DND-41 (cell line): ENCODE results near the gene SPTLC3.

ENCODE experiments used
- ATAC-seq: fragments of 200-7000 bp; cut with Tn5 transposase; 3 replicates; pipeline ENCODE4 v1.9.1; 2021; ENCODE audit warnings: low read depth; ENCODE audit not compliant: insufficient read depth
- DNase-seq: peaks from one replicate; pipeline ENCODE4 v3.0.0-alpha.2; 2020
- H2AFZ ChIP-seq: 2 replicates; pipeline ENCODE4 v1.6.0; 2012; ENCODE audit warnings: low read depth, low read length
- H3K27ac ChIP-seq: 2 replicates; pipeline ENCODE4 v1.5.1; 2012; ENCODE audit warnings: low read length, inconsistent platforms
- H3K27me3 ChIP-seq: fragments of 200-600 bp; sonication (generic); 2 replicates; pipeline ENCODE4 v1.6.0; 2012; ENCODE audit warnings: low read length, mild to moderate bottlenecking, inconsistent platforms; ENCODE audit not compliant: insufficient read depth, poor library complexity
- H3K36me3 ChIP-seq: 2 replicates; pipeline ENCODE4 v1.5.1; 2012; ENCODE audit warnings: low read length, inconsistent platforms; ENCODE audit not compliant: insufficient read depth
- H3K4me1 ChIP-seq: 2 replicates; pipeline ENCODE4 v1.5.1; 2012; ENCODE audit warnings: mild to moderate bottlenecking, low read length; ENCODE audit not compliant: insufficient read depth
- H3K4me2 ChIP-seq: 2 replicates; pipeline ENCODE4 v1.6.0; 2012; ENCODE audit warnings: mild to moderate bottlenecking, moderate library complexity, low read length, inconsistent platforms; ENCODE audit not compliant: insufficient read depth
- H3K4me3 ChIP-seq, 2 experiments: fragments of 200-600 bp in 1 of 2; shearing (Covaris generic) in 1 of 2; 2 replicates each; pipeline ENCODE4 v1.5.1; 2012 to 2016; ENCODE audit warnings: inconsistent platforms in 2 of 2, low read length in 2 of 2, mild to moderate bottlenecking in 2 of 2, low read depth in 1 of 2, moderate library complexity in 1 of 2
- H3K79me2 ChIP-seq: 2 replicates; pipeline ENCODE4 v1.6.0; 2012; ENCODE audit warnings: low read length, inconsistent platforms; ENCODE audit not compliant: insufficient read depth
- H3K9ac ChIP-seq: 2 replicates; pipeline ENCODE4 v1.6.0; 2012; ENCODE audit warnings: low read depth, mild to moderate bottlenecking, inconsistent platforms, low read length, moderate library complexity
- H3K9me3 ChIP-seq: 2 replicates; pipeline ENCODE4 v1.5.1; 2012; ENCODE audit warnings: low read length, moderate library complexity, mild to moderate bottlenecking, inconsistent platforms; ENCODE audit not compliant: insufficient read depth, severe bottlenecking
- H4K20me1 ChIP-seq: 2 replicates; pipeline ENCODE4 v1.6.0; 2012; ENCODE audit warnings: low read length; ENCODE audit not compliant: insufficient read depth
- EZH2 ChIP-seq: IDR thresholded peaks from 3 replicates; pipeline ENCODE4 v1.6.1; 2012; ENCODE audit warnings: borderline replicate concordance, low read depth, mild to moderate bottlenecking, moderate library complexity, low read length, inconsistent platforms; ENCODE audit not compliant: severe bottlenecking
- TF ChIP-seq, protein P1 (sequence below): IDR thresholded peaks from 2 replicates; pipeline ENCODE4 v1.5.1; 2012; ENCODE audit warnings: borderline replicate concordance, low read length, moderate library complexity, mild to moderate bottlenecking; ENCODE audit not compliant: poor library complexity, severe bottlenecking; ENCODE audit errors: extremely low read depth

Gene SPTLC3

DNA sequence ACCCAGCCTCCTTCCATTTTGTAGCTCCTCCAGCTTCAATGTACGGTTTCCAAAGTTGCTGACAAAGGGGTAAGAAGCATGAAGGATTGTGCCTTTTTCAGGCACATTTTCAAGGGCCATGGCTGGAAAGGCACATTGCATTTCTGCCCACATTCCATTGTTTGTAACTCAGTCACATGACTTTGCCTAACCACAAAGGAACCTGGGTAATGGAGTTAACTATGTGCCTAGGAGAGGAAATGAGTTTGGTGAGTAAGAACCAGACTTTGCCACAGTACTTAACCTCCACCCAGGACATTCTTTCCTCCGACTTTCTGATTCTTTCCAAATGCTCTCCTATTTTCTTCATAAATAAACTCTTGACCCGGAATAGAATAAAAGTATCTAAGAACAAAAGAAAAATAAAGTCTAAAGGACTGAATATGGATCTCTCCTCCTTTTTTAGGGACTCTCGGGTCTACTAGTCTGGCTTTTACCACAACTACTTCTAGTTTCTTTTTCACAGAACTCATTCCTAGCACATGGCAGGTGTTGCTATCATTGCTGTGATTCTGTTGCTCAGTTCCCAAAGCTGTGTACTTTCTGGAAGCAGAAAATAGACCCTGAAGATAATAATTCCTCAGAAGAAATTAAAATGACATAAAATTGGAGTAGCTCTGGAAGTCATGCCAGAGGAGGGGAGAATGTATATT is 130.8 kb downstream of the SPTLC3 start:
- no peak for TF ChIP-seq EZH2
- TF ChIP-seq, protein P1, sequence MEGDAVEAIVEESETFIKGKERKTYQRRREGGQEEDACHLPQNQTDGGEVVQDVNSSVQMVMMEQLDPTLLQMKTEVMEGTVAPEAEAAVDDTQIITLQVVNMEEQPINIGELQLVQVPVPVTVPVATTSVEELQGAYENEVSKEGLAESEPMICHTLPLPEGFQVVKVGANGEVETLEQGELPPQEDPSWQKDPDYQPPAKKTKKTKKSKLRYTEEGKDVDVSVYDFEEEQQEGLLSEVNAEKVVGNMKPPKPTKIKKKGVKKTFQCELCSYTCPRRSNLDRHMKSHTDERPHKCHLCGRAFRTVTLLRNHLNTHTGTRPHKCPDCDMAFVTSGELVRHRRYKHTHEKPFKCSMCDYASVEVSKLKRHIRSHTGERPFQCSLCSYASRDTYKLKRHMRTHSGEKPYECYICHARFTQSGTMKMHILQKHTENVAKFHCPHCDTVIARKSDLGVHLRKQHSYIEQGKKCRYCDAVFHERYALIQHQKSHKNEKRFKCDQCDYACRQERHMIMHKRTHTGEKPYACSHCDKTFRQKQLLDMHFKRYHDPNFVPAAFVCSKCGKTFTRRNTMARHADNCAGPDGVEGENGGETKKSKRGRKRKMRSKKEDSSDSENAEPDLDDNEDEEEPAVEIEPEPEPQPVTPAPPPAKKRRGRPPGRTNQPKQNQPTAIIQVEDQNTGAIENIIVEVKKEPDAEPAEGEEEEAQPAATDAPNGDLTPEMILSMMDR = no peak
- Histone ChIP-seq H4K20me1 (no peaks in the 10 kb centered on the region), H3K36me3 (no peaks in the 10 kb centered on the region), H3K4me3 (no peak overlapping the region), H3K27ac (no peak overlapping the region), H3K4me2 (no peak overlapping the region), H3K9me3 (no peaks in the 10 kb centered on the region), H2AFZ (peak overlapping the region; percentile 44), H3K4me1 (peaks cover 18% of the 10 kb centered on the region), H3K27me3 (no peaks in the 10 kb centered on the region), H3K9ac (no peak overlapping the region), H3K79me2 (no peaks in the 10 kb centered on the region)
- no peak for DNase-seq
- ATAC-seq = peak; percentile 58; the same call in 1 of the 3 replicates

DNA sequence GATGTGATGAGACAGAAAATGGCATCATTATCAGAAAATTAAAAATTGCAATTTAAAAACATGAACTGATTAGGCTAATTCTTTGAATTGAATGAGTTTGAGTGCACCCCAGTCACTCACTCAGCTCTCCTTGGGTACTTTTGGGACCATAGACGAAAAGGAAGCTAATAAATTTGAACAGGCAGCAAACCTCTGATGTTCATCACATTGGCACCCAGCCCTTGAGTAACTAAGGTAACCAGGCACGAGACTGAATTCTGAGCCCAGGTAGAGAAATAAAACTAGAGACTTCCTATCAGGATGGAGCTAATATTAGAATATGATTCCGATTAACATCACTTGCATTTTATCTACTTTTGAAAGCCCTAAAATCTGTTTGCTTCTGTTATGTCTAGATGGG is 131.4 kb downstream of the SPTLC3 start:
- H3K4me1 ChIP-seq = peaks cover 18% of the 10 kb centered on the region
- DNase-seq (no peak), ATAC-seq (no peak)
- no peak overlapping the region for H3K4me2 ChIP-seq
- TF ChIP-seq, protein P1 = no peak
- TF ChIP-seq EZH2 = no peak
- H3K79me2 ChIP-seq = no peaks in the 10 kb centered on the region
- no peaks in the 10 kb centered on the region for H3K27me3 ChIP-seq
- no peaks in the 10 kb centered on the region for H3K9me3 ChIP-seq
- no peaks in the 10 kb centered on the region for H4K20me1 ChIP-seq
- H3K36me3 ChIP-seq = no peaks in the 10 kb centered on the region
- no peak overlapping the region for H3K4me3 ChIP-seq
- H3K27ac ChIP-seq = no peak overlapping the region
- no peak overlapping the region for H2AFZ ChIP-seq
- no peak overlapping the region for H3K9ac ChIP-seq

DNA sequence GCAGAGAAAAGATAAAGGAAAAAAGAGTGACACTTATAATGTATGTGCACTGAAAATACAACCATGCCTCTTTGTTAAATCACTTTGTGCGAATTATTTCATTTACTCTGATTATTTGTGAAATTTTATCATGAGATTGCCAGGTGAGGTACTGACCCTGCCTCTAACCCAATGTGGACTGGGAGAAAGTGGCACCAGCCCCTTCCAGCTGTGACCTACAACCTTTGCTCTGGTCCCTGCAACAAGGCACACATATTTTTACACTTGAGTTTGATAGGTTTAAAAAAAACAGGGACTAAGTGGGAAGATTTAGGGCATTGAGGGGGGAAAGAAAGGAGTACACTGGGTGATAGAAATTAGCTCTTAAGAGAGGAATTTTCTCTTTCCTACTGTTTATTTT is 132.0 kb downstream of the SPTLC3 start:
- no peaks in the 10 kb centered on the region for H3K27me3 ChIP-seq
- no peak overlapping the region for H3K4me2 ChIP-seq
- no peaks in the 10 kb centered on the region for H3K36me3 ChIP-seq
- DNase-seq (no peak), ATAC-seq (no peak)
- H3K79me2 ChIP-seq = no peaks in the 10 kb centered on the region
- TF ChIP-seq EZH2 = no peak
- TF ChIP-seq, protein P1 = no peak
- H3K9ac ChIP-seq = no peak overlapping the region
- H3K27ac ChIP-seq = no peak overlapping the region
- H3K4me3 ChIP-seq = no peak overlapping the region
- H2AFZ ChIP-seq = no peak overlapping the region
- H3K9me3 ChIP-seq = no peaks in the 10 kb centered on the region
- peaks cover 18% of the 10 kb centered on the region for H3K4me1 ChIP-seq
- no peaks in the 10 kb centered on the region for H4K20me1 ChIP-seq
